Globus pallidus (tissue), 1 donor: Measurements from ENCODE around the gene IL7R.

ENCODE experiments used
- DNase-seq: peaks from one replicate; pipeline ENCODE4 v3.0.0-alpha.2; 2015; ENCODE audit warnings: low spot score

Gene IL7R

GRCh38 chr5:35904443-35905132 lies 47.9 kb downstream of the IL7R start:
- DNase-seq: no peak

DNA sequence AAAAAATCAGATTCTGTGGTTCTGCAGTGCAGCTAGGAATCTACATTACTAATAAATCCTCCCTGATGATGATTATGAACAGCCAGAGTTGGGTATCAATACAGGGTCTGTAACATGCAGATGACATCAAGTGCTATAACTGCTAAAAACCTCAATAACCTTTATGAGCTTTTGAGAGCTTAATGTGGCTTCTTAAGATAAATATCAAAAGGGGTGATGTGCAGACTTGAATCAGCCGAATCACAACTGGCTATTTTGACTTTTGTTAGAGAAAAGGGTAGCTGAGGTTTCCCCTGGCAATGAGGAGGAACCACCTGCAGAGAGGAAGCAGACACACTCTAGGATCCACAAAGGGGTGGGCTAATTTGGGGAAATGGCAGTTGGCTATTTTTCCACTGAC lies 51.5 kb downstream of the IL7R start:
- no peak for DNase-seq

GRCh38 chr5:35908814-35909213 lies 52.1 kb downstream of the IL7R start:
- no peak for DNase-seq

DNA sequence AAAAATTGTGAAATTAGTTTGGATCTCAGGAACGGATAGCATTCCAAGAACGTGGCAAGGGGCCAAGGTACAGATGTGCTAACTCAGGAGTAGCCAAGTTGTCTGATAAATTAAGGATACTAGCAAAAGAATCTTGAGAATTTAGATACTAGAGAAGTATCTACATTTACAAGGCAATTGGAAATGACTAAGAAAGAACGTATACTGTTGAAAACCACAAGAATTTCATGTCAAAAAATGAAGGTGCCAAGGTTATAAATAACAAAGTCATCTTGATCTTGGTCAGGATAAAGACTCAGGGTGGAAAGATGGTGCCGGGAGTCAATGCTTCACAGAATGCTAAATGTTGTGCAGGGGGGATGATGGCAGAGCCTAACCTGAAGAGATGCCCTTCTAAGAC lies 62.5 kb downstream of the IL7R start:
- no peak for DNase-seq

GRCh38 chr5:35920890-35921289 lies 64.2 kb downstream of the IL7R start:
- DNase-seq: no peak

DNA sequence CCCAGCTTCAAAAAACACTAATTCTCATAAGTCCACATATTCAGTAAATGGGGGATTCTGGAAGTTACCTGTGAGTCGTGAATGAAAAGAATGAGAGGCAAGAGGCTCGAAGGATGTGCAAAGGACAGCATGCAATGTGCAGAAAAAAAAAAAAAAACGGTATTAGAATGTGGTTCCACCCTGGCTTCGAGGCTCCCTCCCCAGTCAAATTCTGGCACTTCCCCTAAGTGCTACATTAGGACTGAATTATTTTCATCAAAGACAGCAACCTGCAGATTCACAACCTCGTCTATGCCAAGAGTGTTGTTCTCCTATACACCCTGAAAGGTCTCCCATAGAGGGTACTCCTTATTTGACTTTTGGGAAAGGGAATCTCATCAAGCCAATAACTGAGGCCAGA lies 65.2 kb downstream of the IL7R start:
- DNase-seq: no peak

DNA sequence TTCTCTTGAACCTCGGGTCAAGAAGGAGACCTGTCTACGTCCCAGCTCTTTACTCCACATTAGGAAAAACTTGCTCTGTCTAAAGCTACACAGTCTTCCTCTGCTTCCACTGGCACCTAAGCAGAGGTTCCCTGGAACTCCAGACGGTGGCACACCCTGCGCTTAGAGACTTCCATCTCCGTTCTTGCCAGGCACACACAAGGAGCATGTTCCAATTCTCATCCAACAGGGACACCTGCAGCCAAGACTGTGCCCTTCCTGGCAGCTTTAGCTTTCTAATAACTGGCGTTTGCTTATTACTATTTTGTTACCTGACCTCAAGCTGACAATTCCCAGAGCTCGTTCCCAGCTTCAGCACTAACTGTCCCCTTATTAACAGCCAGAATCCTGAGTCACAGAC lies 65.8 kb downstream of the IL7R start:
- DNase-seq: no peak

GRCh38 chr5:35924122-35924949 lies 67.6 kb downstream of the IL7R start:
- DNase-seq: no peak

DNA sequence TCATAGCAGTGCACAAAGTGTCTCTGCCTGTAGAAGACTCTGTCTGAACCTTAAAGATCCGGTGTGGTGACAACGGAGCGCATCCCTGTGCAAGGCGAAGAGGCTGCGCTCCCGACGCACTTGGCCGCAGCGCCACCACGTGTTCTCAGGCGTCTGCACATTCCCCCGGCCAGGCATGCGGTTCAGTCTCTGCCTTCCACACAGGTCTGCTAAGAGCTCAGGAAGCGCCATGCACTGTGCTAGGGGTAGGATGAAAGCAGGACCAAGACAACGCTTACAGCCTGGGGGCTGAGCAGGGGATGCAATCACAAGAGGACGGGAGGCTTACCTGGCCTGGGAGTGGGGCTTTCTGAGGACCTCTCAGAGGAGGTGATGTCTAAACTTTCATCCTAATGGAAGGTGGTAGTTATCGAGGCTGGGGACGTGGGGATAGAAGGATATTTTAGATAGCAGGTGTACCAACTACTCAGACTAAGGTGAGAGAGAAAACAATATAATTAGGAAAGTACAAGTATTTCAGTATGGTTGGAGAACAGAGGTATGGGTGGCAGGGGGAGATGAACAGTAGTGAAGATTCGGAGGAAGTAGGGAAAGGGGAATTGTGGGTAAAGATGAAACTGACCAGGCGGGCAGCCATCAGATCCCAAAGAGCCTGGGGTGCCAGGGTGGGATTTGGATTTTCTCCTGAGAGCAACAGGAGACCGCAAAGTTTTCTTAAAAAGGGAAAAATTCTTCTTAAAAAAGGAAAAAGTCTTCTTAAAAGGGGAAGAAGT lies 68.4 kb downstream of the IL7R start:
- DNase-seq: peak; percentile 59

GRCh38 chr5:35926389-35927051 lies 69.8 kb downstream of the IL7R start:
- DNase-seq: peak; percentile 50
